K562 (cell line): ENCODE measurements around the gene POLD1. TPM values are rescaled to one million over a fixed set of nuclear protein-coding genes. Genes with fewer than 3 reads are reported as not detected.
A peak's percentile ranks its signal among the peaks of the same experiment; 100 is the strongest.

Source experiments
- BCOR ChIP-seq: fragments of 450-650 bp; IDR thresholded peaks from 2 replicates; pipeline ENCODE4 v1.6.1; 2016
- CBX2 ChIP-seq: fragments of 200-600 bp; sonication (generic); IDR thresholded peaks from one replicate; pipeline ENCODE4 v1.6.1; 2012; ENCODE audit warnings: mild to moderate bottlenecking, low read length, inconsistent platforms; ENCODE audit not compliant: insufficient read depth, poor library complexity, severe bottlenecking
- CC2D1A ChIP-seq: fragments of 450-650 bp; IDR thresholded peaks from 2 replicates; pipeline ENCODE4 v1.6.1; 2017; ENCODE audit warnings: mild to moderate bottlenecking
- CCNT2 ChIP-seq: IDR thresholded peaks from 2 replicates; pipeline ENCODE4 v1.6.1; 2011; ENCODE audit warnings: borderline replicate concordance, low read depth, mild to moderate bottlenecking, moderate library complexity, mixed read lengths, low read length; ENCODE audit not compliant: insufficient read length; ENCODE audit errors: extremely low read depth
- EHMT2 ChIP-seq: fragments of 450-650 bp; IDR thresholded peaks from 2 replicates; pipeline ENCODE4 v1.6.1; 2018; ENCODE audit warnings: antibody characterized with exemption
- HDAC2 ChIP-seq: fragments of 450-650 bp; IDR thresholded peaks from 2 replicates; pipeline ENCODE4 v1.6.1; 2016; ENCODE audit warnings: mild to moderate bottlenecking
- HINFP ChIP-seq: fragments of 450-650 bp; conservative IDR thresholded peaks from 2 replicates; pipeline ENCODE4 v1.6.1; 2016; ENCODE audit warnings: missing genetic modification characterization, low read depth, mild to moderate bottlenecking, control low read depth, missing compliant biosample characterization
- ILK ChIP-seq: fragments of 450-650 bp; IDR thresholded peaks from 2 replicates; pipeline ENCODE4 v1.6.1; 2016; ENCODE audit warnings: missing genetic modification characterization, low read depth, mild to moderate bottlenecking, missing compliant biosample characterization, moderate library complexity, borderline replicate concordance
- POU5F1 ChIP-seq: fragments of 150-350 bp; IDR thresholded peaks from 2 replicates; pipeline ENCODE4 v1.6.1; 2014; ENCODE audit warnings: borderline replicate concordance, low read length, low read depth, mild to moderate bottlenecking; ENCODE audit not compliant: partially characterized antibody
- RBM25 ChIP-seq: fragments of 200-400 bp; formaldehyde crosslinking; IDR thresholded peaks from 2 replicates; pipeline ENCODE4 v1.6.1; 2018; ENCODE audit warnings: low read length, low read depth, moderate library complexity; ENCODE audit not compliant: severe bottlenecking
- RFX5 ChIP-seq: IDR thresholded peaks from 2 replicates; pipeline ENCODE4 v1.6.1; 2011; ENCODE audit warnings: low read depth, mild to moderate bottlenecking, improper control_type of control experiment, low read length
- RREB1 ChIP-seq: fragments of 250-450 bp; sonication (Bioruptor Pico); IDR thresholded peaks from 2 replicates; pipeline ENCODE4 v1.4.0; 2020
- SMARCA5 ChIP-seq: fragments of 450-650 bp; IDR thresholded peaks from 2 replicates; pipeline ENCODE4 v1.6.1; 2016
- SOX6 ChIP-seq: fragments of 450-650 bp; IDR thresholded peaks from 2 replicates; pipeline ENCODE4 v1.6.1; 2014; ENCODE audit warnings: mild to moderate bottlenecking
- SRSF1 ChIP-seq: fragments of 200-400 bp; formaldehyde crosslinking; IDR thresholded peaks from 2 replicates; pipeline ENCODE4 v1.6.1; 2017; ENCODE audit warnings: mild to moderate bottlenecking, low read depth, low read length, moderate library complexity
- ZBTB2 ChIP-seq: fragments of 450-650 bp; IDR thresholded peaks from 2 replicates; pipeline ENCODE4 v1.6.1; 2016; ENCODE audit warnings: antibody characterized with exemption
- ZFP36 ChIP-seq: fragments of 150-350 bp; IDR thresholded peaks from 2 replicates; pipeline ENCODE4 v1.6.1; 2018; ENCODE audit warnings: low read length, low read depth; ENCODE audit not compliant: partially characterized antibody
- ZFPM2 ChIP-seq: fragments of 250-450 bp; sonication (Bioruptor Pico); IDR thresholded peaks from 2 replicates; pipeline ENCODE4 v1.5.1; 2022; ENCODE audit warnings: mild to moderate bottlenecking
- ZNF184 ChIP-seq: sonication (generic); formaldehyde crosslinking; IDR thresholded peaks from 2 replicates; pipeline ENCODE4 v1.5.0; 2020; ENCODE audit warnings: missing genetic modification reagents
- ZNF444 ChIP-seq: fragments of 250-450 bp; sonication (Bioruptor Pico); IDR thresholded peaks from 2 replicates; pipeline ENCODE4 v1.4.0; 2020; ENCODE audit warnings: mild to moderate bottlenecking, moderate library complexity
- polyA plus RNA-seq, 8 experiments: library from polyadenylated mRNA; depleted of rRNA in 4 of 8; stranded (reverse) in 5 of 8; unstranded in 3 of 8; fragments of >200 nt; fragmentation: Nextera tagmentation in 2 of 8; fragmentation: Illumina TruSeq in 1 of 8; extraction: Ambion mirVana in 2 of 8; extraction: Trizol in 1 of 8; gene quantifications; 2 replicates each; pipeline versions ENCODE4 v1.2.1 to v1.2.3, GENCODE V29; 2011 to 2014; ENCODE audit warnings: inconsistent platforms in 1 of 8, missing spikeins in 1 of 8
- total RNA-seq, 7 experiments: library from RNA; depleted of rRNA in 6 of 7; stranded (reverse); fragments of >200 nt in 6 of 7; fragmentation: Illumina TruSeq in 2 of 7; extraction: Trizol in 2 of 7; gene quantifications; 2 replicates each; pipeline versions ENCODE4 v1.2.1 to v1.2.3, GENCODE V29; 2011 to 2021; ENCODE audit warnings: low replicate concordance in 1 of 7

POLD1 gene
- total and polyA plus RNA-seq, 9 of the 15 experiments (the other 6 are each of a cell fraction or from before 2014, with no cell fraction given), result 1.3 to 312 (median 47.8) TPM

- no peak for TF ChIP-seq RREB1 (CRISPR knock-in tag)
- TF ChIP-seq BCOR, result peak; percentile 61
- TF ChIP-seq HDAC2, result no peak
- no peak for TF ChIP-seq RFX5
- TF ChIP-seq ZBTB2, result no peak
- TF ChIP-seq EHMT2, result no peak
- TF ChIP-seq ILK (tag), result no peak
- no peak for TF ChIP-seq CCNT2
- TF ChIP-seq SRSF1, result no peak
- peak; percentile 52 for TF ChIP-seq RBM25
- TF ChIP-seq SMARCA5, result 0 out of 2 replicates have a peak, but pooled peaks have one; percentile 41
- peak; percentile 50 for TF ChIP-seq ZFP36
- no peak for TF ChIP-seq ZNF444 (CRISPR knock-in tag)
- TF ChIP-seq HINFP (tag), result no peak
- TF ChIP-seq SOX6, result no peak
- no peak for TF ChIP-seq ZNF184 (CRISPR knock-in tag)
- no peak for TF ChIP-seq ZFPM2 (CRISPR knock-in tag)
- TF ChIP-seq POU5F1, result no peak
- no peak for TF ChIP-seq CC2D1A
- TF ChIP-seq CBX2, result no peak
These were observed 66.4 kb downstream of the POLD1 start (continued) for GRCh38 chr19:50450369-50451222.
